Fibroblast of lung (primary cell): Measurements from ENCODE around the gene EDDM13. TPM values are rescaled to one million over a fixed set of nuclear protein-coding genes. Genes with fewer than 3 reads are reported as not detected.

ENCODE experiments used
- DNase-seq, 2 donors: peaks; one replicate each; pipeline versions ENCODE4 v3.0.0 to v3.0.0-alpha.2; 2010; ENCODE audit warnings: low read depth in 2 of 2
- H2AFZ ChIP-seq: 2 replicates; pipeline ENCODE4 v1.5.1; 2012; ENCODE audit warnings: low read length, control low read depth, inconsistent platforms
- H3K27ac ChIP-seq: 2 replicates; pipeline ENCODE4 v1.5.1; 2011; ENCODE audit warnings: low read length, control low read depth; ENCODE audit not compliant: insufficient read depth
- H3K27me3 ChIP-seq: 2 replicates; pipeline ENCODE4 v1.5.1; 2011; ENCODE audit warnings: mild to moderate bottlenecking, low read length; ENCODE audit not compliant: control insufficient read depth, insufficient read depth
- H3K36me3 ChIP-seq: 2 replicates; pipeline ENCODE4 v1.5.1; 2011; ENCODE audit warnings: low read length; ENCODE audit not compliant: control insufficient read depth, insufficient read depth
- H3K4me1 ChIP-seq: 2 replicates; pipeline ENCODE4 v1.5.1; 2011; ENCODE audit warnings: low read length; ENCODE audit not compliant: control insufficient read depth, insufficient read depth; ENCODE audit errors: extremely low read depth
- H3K4me2 ChIP-seq: 2 replicates; pipeline ENCODE4 v1.5.1; 2011; ENCODE audit warnings: low read length, control low read depth; ENCODE audit not compliant: insufficient read depth; ENCODE audit errors: extremely low read depth
- H3K4me3 ChIP-seq, 4 experiments: fragments of 200-600 bp in 1 of 4; sonication (generic) in 1 of 4; replicated peaks in 1 of 4; 2 replicates each; pipeline ENCODE4 v1.5.1; 2011 to 2016; ENCODE audit warnings: low read length in 4 of 4, low read depth in 3 of 4, mild to moderate bottlenecking in 3 of 4, control low read depth in 2 of 4, inconsistent platforms in 1 of 4, mixed read lengths in 1 of 4; ENCODE audit not compliant: insufficient read depth in 1 of 4; ENCODE audit errors: control extremely low read depth in 1 of 4
- H3K79me2 ChIP-seq: 2 replicates; pipeline ENCODE4 v1.5.1; 2012; ENCODE audit warnings: mild to moderate bottlenecking, low read length, inconsistent platforms; ENCODE audit not compliant: control insufficient read depth, insufficient read depth
- H3K9ac ChIP-seq: 2 replicates; pipeline ENCODE4 v1.5.1; 2011; ENCODE audit warnings: mild to moderate bottlenecking, low read length, control low read depth; ENCODE audit not compliant: insufficient read depth
- H3K9me3 ChIP-seq: 2 replicates; pipeline ENCODE4 v1.5.1; 2012; ENCODE audit warnings: low read depth, low read length; ENCODE audit not compliant: control insufficient read depth, insufficient read depth
- H4K20me1 ChIP-seq: 2 replicates; pipeline ENCODE4 v1.5.1; 2011; ENCODE audit warnings: low read length; ENCODE audit not compliant: control insufficient read depth, insufficient read depth; ENCODE audit errors: extremely low read depth
- EZH2 ChIP-seq: IDR thresholded peaks from 2 replicates; pipeline ENCODE4 v1.5.1; 2012; ENCODE audit warnings: low read length, control low read depth, mild to moderate bottlenecking; ENCODE audit errors: missing control alignments
- polyA plus RNA-seq, 2 donors: library from polyadenylated mRNA; depleted of rRNA in 1 of 2; stranded (reverse) in 1 of 2; unstranded in 1 of 2; fragments of >200 nt; gene quantifications; 2 replicates each; pipeline ENCODE4 v1.2.1, GENCODE V29; 2011 to 2012; ENCODE audit warnings: missing spikeins in 1 of 2
- total RNA-seq: library from RNA; depleted of rRNA; stranded (reverse); fragments of >200 nt; gene quantifications from 2 replicates; pipeline ENCODE4 v1.2.1, GENCODE V29; 2014
- TF ChIP-seq, protein P1 (sequence below), 2 donors: IDR thresholded peaks in 1 of 2; conservative IDR thresholded peaks in 1 of 2; 1 replicate in 1 of 2; 2 replicates in 1 of 2; pipeline ENCODE4 v1.5.1; 2011 to 2012; ENCODE audit warnings: low read length in 2 of 2, control low read depth in 1 of 2, inconsistent platforms in 1 of 2, low read depth in 1 of 2, mild to moderate bottlenecking in 1 of 2

Gene EDDM13
- total and polyA plus RNA-seq, 2 donors (not counting 1 experiment from before 2014, with no cell fraction given) = not detected

- DNase-seq = no peak
- Histone ChIP-seq H3K27me3 (no peaks in the 10 kb centered on the region), H3K79me2 (no peaks in the 10 kb centered on the region), H3K4me1 (peaks cover 4% of the 10 kb centered on the region), H3K4me2 (no peak overlapping the region), H3K9ac (no peak overlapping the region), H3K9me3 (no peaks in the 10 kb centered on the region), H2AFZ (no peak overlapping the region), H4K20me1 (no peaks in the 10 kb centered on the region), H3K36me3 (no peaks in the 10 kb centered on the region), H3K4me3 (no peak overlapping the region), H3K27ac (no peak overlapping the region)
- TF ChIP-seq EZH2 = no peak
- TF ChIP-seq, protein P1, sequence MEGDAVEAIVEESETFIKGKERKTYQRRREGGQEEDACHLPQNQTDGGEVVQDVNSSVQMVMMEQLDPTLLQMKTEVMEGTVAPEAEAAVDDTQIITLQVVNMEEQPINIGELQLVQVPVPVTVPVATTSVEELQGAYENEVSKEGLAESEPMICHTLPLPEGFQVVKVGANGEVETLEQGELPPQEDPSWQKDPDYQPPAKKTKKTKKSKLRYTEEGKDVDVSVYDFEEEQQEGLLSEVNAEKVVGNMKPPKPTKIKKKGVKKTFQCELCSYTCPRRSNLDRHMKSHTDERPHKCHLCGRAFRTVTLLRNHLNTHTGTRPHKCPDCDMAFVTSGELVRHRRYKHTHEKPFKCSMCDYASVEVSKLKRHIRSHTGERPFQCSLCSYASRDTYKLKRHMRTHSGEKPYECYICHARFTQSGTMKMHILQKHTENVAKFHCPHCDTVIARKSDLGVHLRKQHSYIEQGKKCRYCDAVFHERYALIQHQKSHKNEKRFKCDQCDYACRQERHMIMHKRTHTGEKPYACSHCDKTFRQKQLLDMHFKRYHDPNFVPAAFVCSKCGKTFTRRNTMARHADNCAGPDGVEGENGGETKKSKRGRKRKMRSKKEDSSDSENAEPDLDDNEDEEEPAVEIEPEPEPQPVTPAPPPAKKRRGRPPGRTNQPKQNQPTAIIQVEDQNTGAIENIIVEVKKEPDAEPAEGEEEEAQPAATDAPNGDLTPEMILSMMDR (conservative IDR thresholded peaks at IDR 0.05 in 1 of 2, IDR thresholded peaks at IDR 0.05 in 1 of 2; ENCODE audit: low read depth in 1 of 2, low read length in 2 of 2) = no peak
Measured at GRCh38 chr19:56312342-56312741, 39.8 kb downstream of the EDDM13 start.

DNA sequence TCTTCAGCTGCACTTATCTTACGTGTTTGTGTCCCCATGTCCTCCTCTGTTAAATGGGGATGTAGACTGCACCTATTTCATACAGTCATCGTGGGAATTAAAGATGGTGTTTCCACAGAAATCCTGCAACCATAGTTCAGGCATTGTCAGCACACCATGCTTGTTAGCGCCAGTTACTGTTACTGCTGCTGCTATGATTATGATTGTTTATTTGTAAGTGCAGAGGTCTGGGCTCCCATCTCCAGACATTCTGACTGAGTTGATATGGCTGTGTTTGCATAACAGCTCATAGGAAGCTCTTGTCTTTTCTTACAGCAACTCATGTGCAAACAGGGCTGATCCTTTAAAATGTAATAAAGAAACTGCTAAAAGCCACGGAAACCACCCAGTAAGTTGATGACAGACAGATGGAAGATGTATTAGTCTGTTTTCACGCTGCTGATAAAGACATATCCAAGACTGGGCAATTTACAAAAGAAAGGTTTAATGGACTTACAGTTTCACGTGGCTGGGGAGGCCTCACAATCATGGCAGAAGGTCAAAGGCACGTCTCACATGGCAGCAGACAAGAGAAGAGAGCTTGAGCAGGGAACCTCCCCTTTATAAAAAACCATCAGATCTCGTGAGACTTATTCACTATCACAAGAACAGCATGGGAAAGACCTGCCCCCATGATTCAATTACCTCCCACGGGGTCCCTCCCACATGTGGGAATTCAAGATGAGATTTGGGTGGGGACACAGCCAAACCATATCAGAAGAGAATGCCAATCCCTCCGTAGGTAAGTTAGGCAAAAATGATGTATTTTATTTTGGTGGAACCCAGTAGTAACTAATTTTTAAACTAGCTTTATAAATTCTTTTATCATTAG is 40.5 kb downstream of the EDDM13 start:
- H3K27ac ChIP-seq = peak overlapping the region; percentile 100
- H3K4me3 ChIP-seq = no peak overlapping the region
- no peak for TF ChIP-seq EZH2
- TF ChIP-seq, protein P1 (conservative IDR thresholded peaks at IDR 0.05 in 1 of 2, IDR thresholded peaks at IDR 0.05 in 1 of 2; ENCODE audit: low read depth in 1 of 2, low read length in 2 of 2) = no peak
- H4K20me1 ChIP-seq = no peaks in the 10 kb centered on the region
- DNase-seq = no peak
- no peak overlapping the region for H3K4me2 ChIP-seq
- peaks cover 4% of the 10 kb centered on the region for H3K4me1 ChIP-seq
- no peak overlapping the region for H3K9ac ChIP-seq
- H3K79me2 ChIP-seq = no peaks in the 10 kb centered on the region
- H3K9me3 ChIP-seq = no peaks in the 10 kb centered on the region
- H2AFZ ChIP-seq = no peak overlapping the region
- no peaks in the 10 kb centered on the region for H3K27me3 ChIP-seq
- no peaks in the 10 kb centered on the region for H3K36me3 ChIP-seq

- Histone ChIP-seq H3K36me3 (no peaks in the 10 kb centered on the region), H3K79me2 (no peaks in the 10 kb centered on the region), H3K9ac (peak overlapping the region; percentile 99), H3K4me3 (peak overlapping the region; percentile 70 to 96 (median 84)), H4K20me1 (no peaks in the 10 kb centered on the region), H3K4me1 (peaks cover 4% of the 10 kb centered on the region), H3K4me2 (peak overlapping the region; percentile 99), H2AFZ (peak overlapping the region; percentile 96), H3K27ac (peak overlapping the region; percentile 100), H3K9me3 (no peaks in the 10 kb centered on the region), H3K27me3 (no peaks in the 10 kb centered on the region)
- DNase-seq = no peak
- no peak for TF ChIP-seq EZH2
- TF ChIP-seq, protein P1 (conservative IDR thresholded peaks at IDR 0.05 in 1 of 2, IDR thresholded peaks at IDR 0.05 in 1 of 2; ENCODE audit: low read depth in 1 of 2, low read length in 2 of 2) = no peak
Measured at GRCh38 chr19:56314018-56314380, 41.5 kb downstream of the EDDM13 start.
